IMR-90 (cell line): ENCODE measurements around the gene COQ2.

Experiments used
- BHLHE40 ChIP-seq: fragments of 150-350 bp; IDR thresholded peaks from 2 replicates; pipeline ENCODE4 v1.6.1; 2016; ENCODE audit warnings: mild to moderate bottlenecking, low read depth, low read length
- CEBPB ChIP-seq: IDR thresholded peaks from 2 replicates; pipeline ENCODE4 v1.6.1; 2012; ENCODE audit warnings: low read depth, low read length, improper control_type of control experiment
- CTCF ChIP-seq: conservative IDR thresholded peaks from 2 replicates; pipeline ENCODE4 v1.5.1; 2012; ENCODE audit warnings: mild to moderate bottlenecking, low read depth, low read length, improper control_type of control experiment
- MAFK ChIP-seq: IDR thresholded peaks from 2 replicates; pipeline ENCODE4 v1.6.1; 2012; ENCODE audit warnings: low read depth, low read length, improper control_type of control experiment
- MAZ ChIP-seq: IDR thresholded peaks from 2 replicates; pipeline ENCODE4 v1.6.1; 2012; ENCODE audit warnings: low read depth, mild to moderate bottlenecking, low read length, improper control_type of control experiment, moderate library complexity, borderline replicate concordance
- MXI1 ChIP-seq: IDR thresholded peaks from 2 replicates; pipeline ENCODE4 v1.6.1; 2012; ENCODE audit warnings: low read depth, mild to moderate bottlenecking, low read length, moderate library complexity, borderline replicate concordance
- NFE2L2 ChIP-seq: fragments of 150-350 bp; IDR thresholded peaks from 2 replicates; pipeline ENCODE4 v1.6.1; 2016; ENCODE audit warnings: low read depth, mild to moderate bottlenecking, low read length
- POLR2A ChIP-seq: IDR thresholded peaks from 2 replicates; pipeline ENCODE4 v1.6.1; 2012; ENCODE audit warnings: mild to moderate bottlenecking, low read depth, low read length
- RAD21 ChIP-seq: IDR thresholded peaks from 2 replicates; pipeline ENCODE4 v1.6.1; 2012; ENCODE audit warnings: low read length, improper control_type of control experiment
- RCOR1 ChIP-seq: IDR thresholded peaks from 2 replicates; pipeline ENCODE4 v1.6.1; 2012; ENCODE audit warnings: mild to moderate bottlenecking, low read length, improper control_type of control experiment; ENCODE audit not compliant: insufficient replicate concordance
- RFX5 ChIP-seq: IDR thresholded peaks from 2 replicates; pipeline ENCODE4 v1.8.0; 2012; ENCODE audit warnings: low read depth, mild to moderate bottlenecking, low read length, moderate library complexity
- SMC3 ChIP-seq: fragments of 150-350 bp; IDR thresholded peaks from 2 replicates; pipeline ENCODE4 v1.6.1; 2016; ENCODE audit warnings: low read depth, mild to moderate bottlenecking, antibody characterized with exemption, low read length, moderate library complexity
- TF ChIP-seq, protein P1 (sequence below): fragments of 150-350 bp; IDR thresholded peaks from 2 replicates; pipeline ENCODE4 v1.6.1; 2017; ENCODE audit warnings: mild to moderate bottlenecking, antibody characterized with exemption, low read length, low read depth
- TF ChIP-seq, protein P2 (sequence below): fragments of 150-350 bp; IDR thresholded peaks from 2 replicates; pipeline ENCODE4 v1.6.1; 2016; ENCODE audit warnings: low read depth, mild to moderate bottlenecking, low read length, moderate library complexity, borderline replicate concordance

GRCh38 chr4:83272900-83273299 lies 11.7 kb downstream of the COQ2 start:
- TF ChIP-seq RAD21, result no peak
- no peak for TF ChIP-seq POLR2A
- TF ChIP-seq CTCF, result no peak
- no peak for TF ChIP-seq RFX5
- TF ChIP-seq CEBPB, result no peak
- TF ChIP-seq MXI1, result no peak
- no peak for TF ChIP-seq MAFK
- TF ChIP-seq, protein P1, sequence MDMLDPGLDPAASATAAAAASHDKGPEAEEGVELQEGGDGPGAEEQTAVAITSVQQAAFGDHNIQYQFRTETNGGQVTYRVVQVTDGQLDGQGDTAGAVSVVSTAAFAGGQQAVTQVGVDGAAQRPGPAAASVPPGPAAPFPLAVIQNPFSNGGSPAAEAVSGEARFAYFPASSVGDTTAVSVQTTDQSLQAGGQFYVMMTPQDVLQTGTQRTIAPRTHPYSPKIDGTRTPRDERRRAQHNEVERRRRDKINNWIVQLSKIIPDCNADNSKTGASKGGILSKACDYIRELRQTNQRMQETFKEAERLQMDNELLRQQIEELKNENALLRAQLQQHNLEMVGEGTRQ, result no peak
- TF ChIP-seq, protein P2, sequence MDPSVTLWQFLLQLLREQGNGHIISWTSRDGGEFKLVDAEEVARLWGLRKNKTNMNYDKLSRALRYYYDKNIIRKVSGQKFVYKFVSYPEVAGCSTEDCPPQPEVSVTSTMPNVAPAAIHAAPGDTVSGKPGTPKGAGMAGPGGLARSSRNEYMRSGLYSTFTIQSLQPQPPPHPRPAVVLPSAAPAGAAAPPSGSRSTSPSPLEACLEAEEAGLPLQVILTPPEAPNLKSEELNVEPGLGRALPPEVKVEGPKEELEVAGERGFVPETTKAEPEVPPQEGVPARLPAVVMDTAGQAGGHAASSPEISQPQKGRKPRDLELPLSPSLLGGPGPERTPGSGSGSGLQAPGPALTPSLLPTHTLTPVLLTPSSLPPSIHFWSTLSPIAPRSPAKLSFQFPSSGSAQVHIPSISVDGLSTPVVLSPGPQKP, result no peak
- TF ChIP-seq RCOR1, result no peak
- no peak for TF ChIP-seq SMC3
- no peak for TF ChIP-seq BHLHE40
- no peak for TF ChIP-seq NFE2L2
- no peak for TF ChIP-seq MAZ
